ENCODE measurements around the gene CD2BP2.
"Not testable (repeated sequence)": the region's sequence is repeated elsewhere in the genome, so short reads cannot be mapped to it uniquely, and the experiment has no call there.

CD2BP2 gene

DNA sequence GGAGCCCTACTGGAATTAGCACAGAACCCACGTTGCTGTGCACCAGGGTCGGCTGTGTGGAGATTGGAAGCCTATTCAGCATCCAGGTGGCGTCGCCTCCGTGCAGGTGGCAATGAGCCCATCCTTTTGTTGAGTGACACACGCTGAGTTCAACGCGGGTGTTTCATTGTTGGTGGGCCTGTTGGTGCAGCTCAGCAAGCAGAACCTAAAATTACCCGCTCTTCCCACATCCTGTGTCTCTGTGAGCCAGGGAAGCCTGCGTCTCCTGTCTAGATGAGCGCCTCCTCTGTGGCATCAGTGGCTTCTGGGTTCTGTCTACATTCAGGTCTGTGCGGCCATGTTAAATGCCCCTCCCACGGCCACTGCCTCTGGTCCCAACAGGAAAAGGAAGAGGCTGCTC is 14.5 kb downstream of the CD2BP2 start:
- H3K4ac ChIP-seq (ENCODE audit: low read length), result no peak overlapping the region
- H4K8ac ChIP-seq (ENCODE audit: low read depth, low read length), result no peak overlapping the region
- H3K4me1 ChIP-seq (ENCODE audit: control insufficient read depth in 2 of 2, insufficient read depth in 1 of 2, low read depth in 1 of 2, low read length in 2 of 2), result peaks cover 0 to 3% of the 10 kb centered on the region in 2 donors
- no peak overlapping the region for H3K23ac ChIP-seq (ENCODE audit: low read depth, low read length, poor library complexity)
- no peak overlapping the region for H3K4me2 ChIP-seq (ENCODE audit: insufficient read depth, low read length, poor library complexity, severe bottlenecking)
- no peaks in the 10 kb centered on the region for H3K79me1 ChIP-seq (ENCODE audit: low read depth, low read length)
- no peaks in the 10 kb centered on the region for H3K27me3 ChIP-seq (ENCODE audit: control insufficient read depth in 3 of 3, insufficient read depth in 3 of 3, low read depth in 1 of 3, low read length in 3 of 3)
- no peak overlapping the region for H2AK5ac ChIP-seq (ENCODE audit: low read depth, low read length)
- H2BK120ac ChIP-seq (ENCODE audit: low read depth, low read length), result no peak overlapping the region
- no peak overlapping the region for H2BK5ac ChIP-seq (ENCODE audit: low read length)
- H3K4me3 ChIP-seq (ENCODE audit: low read length in 2 of 2), result no peak overlapping the region
- no peak overlapping the region for H3K9ac ChIP-seq (ENCODE audit: low read depth, low read length, poor library complexity)
- H2BK15ac ChIP-seq (ENCODE audit: low read length), result no peak overlapping the region
- no peak overlapping the region for H3K14ac ChIP-seq (ENCODE audit: low read length)
- peak overlapping the region; percentile 22 for H2BK12ac ChIP-seq (ENCODE audit: low read length)
- no peak overlapping the region for H2AFZ ChIP-seq (ENCODE audit: low read length)
- WGBS, 2 donors (ENCODE audit: extremely low coverage in 2 of 2, insufficient read length in 2 of 2, insufficient replicate concordance in 1 of 2), result no CpG with 5 or more reads among the region's 13 CpGs
- no peak overlapping the region for H3K18ac ChIP-seq (ENCODE audit: low read length)
- H3K27ac ChIP-seq (replicated peaks; ENCODE audit: low read length), result no peak overlapping the region
- H4K91ac ChIP-seq (ENCODE audit: low read depth, low read length, poor library complexity), result no peak overlapping the region
- no peaks in the 10 kb centered on the region for H3K9me3 ChIP-seq (replicated peaks in 1 of 2; ENCODE audit: control insufficient read depth in 2 of 2, insufficient read depth in 1 of 2, low read depth in 1 of 2, low read length in 2 of 2)
- H3K36me3 ChIP-seq (replicated peaks in 1 of 2; ENCODE audit: control insufficient read depth in 2 of 2, insufficient read depth in 2 of 2, low read length in 2 of 2), result no peaks in the 10 kb centered on the region
- DNase-seq (ENCODE audit: low spot score), result no peak

DNA sequence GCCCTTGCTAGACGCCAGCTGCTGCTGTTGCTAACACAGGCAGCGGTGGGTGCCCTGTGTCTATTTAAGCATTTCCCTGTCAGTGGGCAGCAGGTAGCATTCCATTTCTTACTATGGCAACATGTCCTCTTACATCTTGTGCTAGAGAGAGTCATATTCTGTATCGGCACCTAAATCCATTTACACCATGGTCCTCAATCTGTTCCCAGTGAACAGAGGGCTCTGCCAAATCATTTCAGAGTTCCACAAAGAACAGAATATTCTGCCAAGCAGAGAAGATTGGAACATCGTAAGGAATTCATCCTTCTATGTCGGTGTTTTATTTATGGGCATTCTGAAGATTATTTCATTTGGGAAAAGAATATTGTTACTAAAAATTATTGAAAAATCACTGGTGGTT is 16.4 kb downstream of the CD2BP2 start:
- H2BK5ac ChIP-seq (ENCODE audit: low read length); H3K14ac ChIP-seq (ENCODE audit: low read length); H4K91ac ChIP-seq (ENCODE audit: low read depth, low read length, poor library complexity); H3K9ac ChIP-seq (ENCODE audit: low read depth, low read length, poor library complexity); H3K4ac ChIP-seq (ENCODE audit: low read length); H3K9me3 ChIP-seq (replicated peaks in 1 of 2; ENCODE audit: control insufficient read depth in 2 of 2, insufficient read depth in 1 of 2, low read depth in 1 of 2, low read length in 2 of 2); H3K27ac ChIP-seq (replicated peaks; ENCODE audit: low read length); DNase-seq (ENCODE audit: low spot score); H2BK15ac ChIP-seq (ENCODE audit: low read length); H2BK120ac ChIP-seq (ENCODE audit: low read depth, low read length); H4K8ac ChIP-seq (ENCODE audit: low read depth, low read length); H2BK12ac ChIP-seq (ENCODE audit: low read length); H3K27me3 ChIP-seq (ENCODE audit: control insufficient read depth in 3 of 3, insufficient read depth in 3 of 3, low read depth in 1 of 3, low read length in 3 of 3); H3K79me1 ChIP-seq (ENCODE audit: low read depth, low read length); H3K23ac ChIP-seq (ENCODE audit: low read depth, low read length, poor library complexity); H3K4me2 ChIP-seq (ENCODE audit: insufficient read depth, low read length, poor library complexity, severe bottlenecking); H3K4me1 ChIP-seq (ENCODE audit: control insufficient read depth in 2 of 2, insufficient read depth in 1 of 2, low read depth in 1 of 2, low read length in 2 of 2); H3K36me3 ChIP-seq (replicated peaks in 1 of 2; ENCODE audit: control insufficient read depth in 2 of 2, insufficient read depth in 2 of 2, low read length in 2 of 2); H3K18ac ChIP-seq (ENCODE audit: low read length); H2AFZ ChIP-seq (ENCODE audit: low read length); H3K4me3 ChIP-seq (ENCODE audit: low read length in 2 of 2); H2AK5ac ChIP-seq (ENCODE audit: low read depth, low read length): not testable (repeated sequence)
- no CpG with 5 or more reads among the region's 5 CpGs for WGBS, 2 donors (ENCODE audit: extremely low coverage in 2 of 2, insufficient read length in 2 of 2, insufficient replicate concordance in 1 of 2)

DNA sequence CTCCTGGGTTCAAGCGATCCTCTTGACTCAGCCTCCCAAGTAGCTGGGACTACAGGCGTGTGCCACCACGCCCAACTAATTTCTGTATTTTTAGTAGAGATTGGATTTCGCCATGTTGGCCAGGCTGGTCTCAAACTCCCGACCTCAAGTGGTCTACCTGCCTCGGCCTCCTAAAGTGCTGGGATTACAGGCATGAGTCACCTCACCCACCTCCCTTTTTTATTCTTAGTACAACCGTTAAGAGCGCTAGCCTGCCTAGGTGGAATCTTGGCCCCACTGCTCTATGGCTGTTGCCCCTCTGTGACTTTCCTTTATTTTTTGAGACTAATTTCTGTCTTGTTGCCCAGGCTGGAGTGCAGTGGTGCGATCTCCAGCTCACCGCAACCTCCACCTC is 17.1 kb downstream of the CD2BP2 start:
- not testable (repeated sequence) for H3K14ac ChIP-seq (ENCODE audit: low read length); H2BK12ac ChIP-seq (ENCODE audit: low read length); DNase-seq (ENCODE audit: low spot score); H3K23ac ChIP-seq (ENCODE audit: low read depth, low read length, poor library complexity); H2BK5ac ChIP-seq (ENCODE audit: low read length); H3K9me3 ChIP-seq (replicated peaks in 1 of 2; ENCODE audit: control insufficient read depth in 2 of 2, insufficient read depth in 1 of 2, low read depth in 1 of 2, low read length in 2 of 2); H3K79me1 ChIP-seq (ENCODE audit: low read depth, low read length); H3K9ac ChIP-seq (ENCODE audit: low read depth, low read length, poor library complexity); H2AK5ac ChIP-seq (ENCODE audit: low read depth, low read length); H3K4me3 ChIP-seq (ENCODE audit: low read length in 2 of 2); H4K8ac ChIP-seq (ENCODE audit: low read depth, low read length); H2BK120ac ChIP-seq (ENCODE audit: low read depth, low read length); H3K36me3 ChIP-seq (replicated peaks in 1 of 2; ENCODE audit: control insufficient read depth in 2 of 2, insufficient read depth in 2 of 2, low read length in 2 of 2); H3K18ac ChIP-seq (ENCODE audit: low read length); H3K4me1 ChIP-seq (ENCODE audit: control insufficient read depth in 2 of 2, insufficient read depth in 1 of 2, low read depth in 1 of 2, low read length in 2 of 2); H2BK15ac ChIP-seq (ENCODE audit: low read length); H3K27me3 ChIP-seq (ENCODE audit: control insufficient read depth in 3 of 3, insufficient read depth in 3 of 3, low read depth in 1 of 3, low read length in 3 of 3); H3K4ac ChIP-seq (ENCODE audit: low read length); H2AFZ ChIP-seq (ENCODE audit: low read length); H4K91ac ChIP-seq (ENCODE audit: low read depth, low read length, poor library complexity); H3K4me2 ChIP-seq (ENCODE audit: insufficient read depth, low read length, poor library complexity, severe bottlenecking); H3K27ac ChIP-seq (replicated peaks; ENCODE audit: low read length)
- no CpG with 5 or more reads among the region's 10 CpGs for WGBS, 2 donors (ENCODE audit: extremely low coverage in 2 of 2, insufficient read length in 2 of 2, insufficient replicate concordance in 1 of 2)

- no peaks in the 10 kb centered on the region for H3K79me1 ChIP-seq (ENCODE audit: low read depth, low read length)
- no peaks in the 10 kb centered on the region for H3K27me3 ChIP-seq (ENCODE audit: control insufficient read depth in 3 of 3, insufficient read depth in 3 of 3, low read depth in 1 of 3, low read length in 3 of 3)
- peak overlapping the region; percentile 62 for H2BK15ac ChIP-seq (ENCODE audit: low read length)
- DNase-seq (ENCODE audit: low spot score), result no peak
- peak overlapping the region; percentile 19 for H2BK5ac ChIP-seq (ENCODE audit: low read length)
- peak overlapping the region in 1 of 2 donors; percentile 83 for H3K4me3 ChIP-seq (ENCODE audit: low read length in 2 of 2)
- peaks cover 0 to 4% of the 10 kb centered on the region in 2 donors for H3K4me1 ChIP-seq (ENCODE audit: control insufficient read depth in 2 of 2, insufficient read depth in 1 of 2, low read depth in 1 of 2, low read length in 2 of 2)
- no peak overlapping the region for H4K91ac ChIP-seq (ENCODE audit: low read depth, low read length, poor library complexity)
- peak overlapping the region; percentile 92 for H2AFZ ChIP-seq (ENCODE audit: low read length)
- no CpG with 5 or more reads among the region's 17 CpGs for WGBS, 2 donors (ENCODE audit: extremely low coverage in 2 of 2, insufficient read length in 2 of 2, insufficient replicate concordance in 1 of 2)
- no peak overlapping the region for H2BK120ac ChIP-seq (ENCODE audit: low read depth, low read length)
- H3K4me2 ChIP-seq (ENCODE audit: insufficient read depth, low read length, poor library complexity, severe bottlenecking), result peak overlapping the region; percentile 25
- no peak overlapping the region for H3K14ac ChIP-seq (ENCODE audit: low read length)
- H3K36me3 ChIP-seq (replicated peaks in 1 of 2; ENCODE audit: control insufficient read depth in 2 of 2, insufficient read depth in 2 of 2, low read length in 2 of 2), result no peaks in the 10 kb centered on the region
- peak overlapping the region; percentile 74 for H3K18ac ChIP-seq (ENCODE audit: low read length)
- no peak overlapping the region for H3K4ac ChIP-seq (ENCODE audit: low read length)
- no peak overlapping the region for H2AK5ac ChIP-seq (ENCODE audit: low read depth, low read length)
- no peak overlapping the region for H4K8ac ChIP-seq (ENCODE audit: low read depth, low read length)
- no peaks in the 10 kb centered on the region for H3K9me3 ChIP-seq (replicated peaks in 1 of 2; ENCODE audit: control insufficient read depth in 2 of 2, insufficient read depth in 1 of 2, low read depth in 1 of 2, low read length in 2 of 2)
- no peak overlapping the region for H3K27ac ChIP-seq (replicated peaks; ENCODE audit: low read length)
- no peak overlapping the region for H3K23ac ChIP-seq (ENCODE audit: low read depth, low read length, poor library complexity)
- H3K9ac ChIP-seq (ENCODE audit: low read depth, low read length, poor library complexity), result peak overlapping the region; percentile 30
- H2BK12ac ChIP-seq (ENCODE audit: low read length), result no peak overlapping the region
Observed at GRCh38 chr16:30335598-30336474, 19.3 kb downstream of the CD2BP2 start.

Data from neuronal stem cell (in vitro differentiated cells).